A673 (cell line): ENCODE measurements around the gene ZBTB8OS. TPM values are rescaled to one million over a fixed set of nuclear protein-coding genes. Genes with fewer than 3 reads are reported as not detected.
"Not testable (repeated sequence)": the region's sequence is repeated elsewhere in the genome, so short reads cannot be mapped to it uniquely, and the experiment has no call there.

ENCODE experiments used
- Bru-seq: library from RNA; stranded (reverse); fragments of 400-500 nt; gene quantifications from one replicate; lab custom pipeline; 2021; lab: Mats Ljungman, UMichigan
- BruChase-seq, 2 experiments: library from RNA; stranded (reverse); fragments of 400-500 nt; gene quantifications; one replicate each; lab custom pipeline; 2021; lab: Mats Ljungman, UMichigan
- BruUV-seq: library from RNA; stranded (reverse); fragments of 400-500 nt; replicated peaks from 2 replicates; lab custom pipeline; 2021; lab: Mats Ljungman, UMichigan
- CTCF ChIA-PET: fragments of 300-600 bp; sonication (Branson Sonifier 250); formaldehyde crosslinking; loops from one replicate; lab custom pipeline; 2022; ENCODE audit warnings: antibody characterized with exemption; lab: Charles Lee
- POLR2A ChIA-PET: fragments of 300-600 bp; sonication (Branson Sonifier 250); formaldehyde crosslinking; loops from one replicate; lab custom pipeline; 2022; ENCODE audit warnings: antibody characterized with exemption; ENCODE audit not compliant: low non-redundant PET; lab: Charles Lee
- DNase-seq: peaks from one replicate; pipeline ENCODE4 v3.0.0-alpha.2; 2015; ENCODE audit warnings: low spot score
- H3K27ac ChIP-seq: fragments of 200-600 bp; sonication (generic); 2 replicates; pipeline ENCODE4 v1.5.1; 2016; ENCODE audit warnings: mixed run types, low read depth, mild to moderate bottlenecking, mixed read lengths, antibody characterized with exemption, low read length; ENCODE audit not compliant: poor library complexity, severe bottlenecking
- H3K27me3 ChIP-seq: fragments of 200-600 bp; sonication (generic); replicated peaks from 2 replicates; pipeline ENCODE4 v1.6.1; 2017; ENCODE audit warnings: mixed run types, low read depth, mild to moderate bottlenecking, mixed read lengths, antibody characterized with exemption, low read length; ENCODE audit not compliant: insufficient read depth, poor library complexity
- H3K36me3 ChIP-seq: fragments of 200-600 bp; sonication (generic); 2 replicates; pipeline ENCODE4 v1.6.1; 2016; ENCODE audit warnings: mixed run types, mild to moderate bottlenecking, mixed read lengths, antibody characterized with exemption, low read length; ENCODE audit not compliant: insufficient read depth, poor library complexity, severe bottlenecking
- H3K4me1 ChIP-seq: fragments of 200-600 bp; sonication (generic); 2 replicates; pipeline ENCODE4 v1.6.1; 2017; ENCODE audit warnings: mixed run types, mild to moderate bottlenecking, mixed read lengths, antibody characterized with exemption, low read length; ENCODE audit not compliant: insufficient read depth, poor library complexity, severe bottlenecking
- H3K4me3 ChIP-seq: fragments of 200-600 bp; sonication (generic); 2 replicates; pipeline ENCODE4 v1.5.1; 2016; ENCODE audit warnings: low read depth, mixed run types, mild to moderate bottlenecking, mixed read lengths, low read length; ENCODE audit not compliant: poor library complexity, severe bottlenecking
- H3K9me3 ChIP-seq: fragments of 200-600 bp; sonication (generic); 2 replicates; pipeline ENCODE4 v1.6.1; 2016; ENCODE audit warnings: mixed run types, low read depth, mild to moderate bottlenecking, mixed read lengths, antibody characterized with exemption, low read length; ENCODE audit not compliant: poor library complexity, severe bottlenecking
- EZH2 ChIP-seq: fragments of 200-600 bp; sonication (generic); IDR thresholded peaks from 2 replicates; pipeline ENCODE4 v1.6.1; 2017; ENCODE audit warnings: borderline replicate concordance, low read depth, mild to moderate bottlenecking, mixed read lengths, antibody characterized with exemption, low read length; ENCODE audit not compliant: poor library complexity, severe bottlenecking
- intact Hi-C: fragments of 100-400 bp; cut with micrococcal nuclease; formaldehyde crosslinking; loops from one replicate; pipeline ENCODE4 v1.10.0; 2022; ENCODE audit not compliant: unreplicated experiment
- long read RNA-seq: library from polyadenylated mRNA; stranded (forward); transcript quantifications from one replicate; pipeline ENCODE4 v2.0.0, GENCODE V29; 2022
- total RNA-seq: library from RNA; stranded (reverse); gene quantifications from 2 replicates; pipeline ENCODE4 v1.2.3, GENCODE V29; 2021
- TF ChIP-seq, protein P1 (sequence below): fragments of 300-800, 200-600 bp; sonication (generic); conservative IDR thresholded peaks from 2 replicates; pipeline ENCODE4 v1.5.1; 2017; ENCODE audit warnings: low read depth, mild to moderate bottlenecking, antibody characterized with exemption, low read length, moderate library complexity, mixed read lengths

Gene ZBTB8OS
- total RNA-seq (70.6 and 72.1 TPM in 2 replicates), Bru-seq, nascent RNA (percentile 75 among the genes with signal in this experiment), BruChase-seq, experiment 1, labeled RNA remaining after a 2-hour chase (percentile 82 among the genes with signal in this experiment), BruChase-seq, experiment 2, labeled RNA remaining after a 6-hour chase (percentile 84 among the genes with signal in this experiment)
- long read RNA-seq, transcript ZBTB8OS-204 (6 exons, 514 nt), result minor isoform, 9 of 86 reads
- long read RNA-seq, transcript ZBTB8OS-208 (7 exons, 1,601 nt), result major isoform, 15 of 86 reads
- long read RNA-seq, partial matches to known transcripts, result 8 of 86 reads
- long read RNA-seq, other reads (novel, unspliced or antisense), result 47 of 86 reads

DNA sequence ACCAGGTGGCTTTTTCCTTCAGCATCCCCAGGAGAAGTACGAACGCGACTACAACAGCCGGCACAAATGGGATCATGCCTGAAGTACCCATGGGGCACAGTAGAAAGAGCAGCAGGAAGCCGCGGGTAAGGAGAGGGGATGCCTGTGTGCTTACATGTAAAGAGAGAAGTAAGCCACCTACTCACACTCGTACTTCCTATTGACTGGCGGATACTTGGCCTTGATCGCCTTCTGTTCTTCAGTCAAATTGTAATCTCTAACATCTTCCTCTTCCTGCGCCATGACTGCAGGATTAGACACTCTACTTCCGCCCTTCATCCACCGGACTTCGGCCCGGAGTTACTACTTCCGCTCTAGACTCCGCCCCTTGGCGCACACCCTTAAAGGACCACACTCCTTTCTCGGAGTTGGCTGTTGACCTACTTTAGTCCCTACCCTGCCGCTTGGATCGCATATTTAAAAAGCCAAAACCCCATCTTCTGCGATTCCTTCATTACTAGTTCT is at the start of gene ZBTB8OS:
ZBTB8OS (minus strand) TSS at position 303 of the 504 bp plus-strand sequence; CDS start at position 282, 21 bp downstream.
- intact Hi-C loops, result loop anchor here (10.0 kb wide), 1 partner anchor 125 kb away; no protein-coding TSS in a partner anchor
- CTCF ChIA-PET, result interaction anchor here (1.2 kb wide), 1 partner anchor 130 kb away, joined by 20 read pairs; no protein-coding TSS in a partner anchor
- peaks cover 42% of the 10 kb centered on the region for H3K36me3 ChIP-seq

DNA sequence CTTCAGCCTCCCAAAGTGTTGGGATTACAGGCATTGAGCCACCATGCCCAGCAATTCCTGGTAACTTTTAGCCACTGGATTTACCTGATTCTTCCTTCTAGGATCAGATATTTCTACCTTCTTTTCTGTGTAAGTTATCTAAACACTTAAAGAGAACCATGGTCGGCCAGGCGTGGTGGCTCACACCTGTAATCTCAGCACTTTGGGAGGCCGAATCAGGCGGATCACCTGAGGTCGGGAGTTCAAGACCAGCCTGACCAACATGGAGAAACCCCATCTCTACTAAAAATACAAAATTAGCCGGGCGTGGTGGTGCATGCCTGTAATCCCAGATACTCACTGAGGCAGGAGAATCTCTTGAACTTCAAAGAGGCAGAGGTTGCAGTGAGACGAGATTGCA is 46.6 kb upstream of the ZBTB8OS start:
- BruUV-seq, H3K27me3 ChIP-seq, H3K4me1 ChIP-seq, H3K9me3 ChIP-seq, H3K36me3 ChIP-seq, POLR2A ChIA-PET, intact Hi-C loops, DNase-seq, H3K4me3 ChIP-seq, H3K27ac ChIP-seq: not testable (repeated sequence)
- CTCF ChIA-PET, result interaction anchor here (0.7 kb wide), 1 partner anchor 48 kb away, joined by 7 read pairs; no protein-coding TSS in a partner anchor

More for the DNA sequence above, at the start of gene ZBTB8OS:
- no TSS peak for BruUV-seq
- peak; percentile 96 for DNase-seq
- peaks cover 26% of the 10 kb centered on the region for H3K4me1 ChIP-seq
- TF ChIP-seq, protein P1, sequence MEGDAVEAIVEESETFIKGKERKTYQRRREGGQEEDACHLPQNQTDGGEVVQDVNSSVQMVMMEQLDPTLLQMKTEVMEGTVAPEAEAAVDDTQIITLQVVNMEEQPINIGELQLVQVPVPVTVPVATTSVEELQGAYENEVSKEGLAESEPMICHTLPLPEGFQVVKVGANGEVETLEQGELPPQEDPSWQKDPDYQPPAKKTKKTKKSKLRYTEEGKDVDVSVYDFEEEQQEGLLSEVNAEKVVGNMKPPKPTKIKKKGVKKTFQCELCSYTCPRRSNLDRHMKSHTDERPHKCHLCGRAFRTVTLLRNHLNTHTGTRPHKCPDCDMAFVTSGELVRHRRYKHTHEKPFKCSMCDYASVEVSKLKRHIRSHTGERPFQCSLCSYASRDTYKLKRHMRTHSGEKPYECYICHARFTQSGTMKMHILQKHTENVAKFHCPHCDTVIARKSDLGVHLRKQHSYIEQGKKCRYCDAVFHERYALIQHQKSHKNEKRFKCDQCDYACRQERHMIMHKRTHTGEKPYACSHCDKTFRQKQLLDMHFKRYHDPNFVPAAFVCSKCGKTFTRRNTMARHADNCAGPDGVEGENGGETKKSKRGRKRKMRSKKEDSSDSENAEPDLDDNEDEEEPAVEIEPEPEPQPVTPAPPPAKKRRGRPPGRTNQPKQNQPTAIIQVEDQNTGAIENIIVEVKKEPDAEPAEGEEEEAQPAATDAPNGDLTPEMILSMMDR, result no peak
- no peak for TF ChIP-seq EZH2
- no peaks in the 10 kb centered on the region for H3K9me3 ChIP-seq
- H3K27me3 ChIP-seq, result no peaks in the 10 kb centered on the region
- peak within 1 kb of the TSS; percentile 99 for H3K27ac ChIP-seq
- POLR2A ChIA-PET, result no interaction called here
- peak within 1 kb of the TSS; percentile 91 for H3K4me3 ChIP-seq

DNA sequence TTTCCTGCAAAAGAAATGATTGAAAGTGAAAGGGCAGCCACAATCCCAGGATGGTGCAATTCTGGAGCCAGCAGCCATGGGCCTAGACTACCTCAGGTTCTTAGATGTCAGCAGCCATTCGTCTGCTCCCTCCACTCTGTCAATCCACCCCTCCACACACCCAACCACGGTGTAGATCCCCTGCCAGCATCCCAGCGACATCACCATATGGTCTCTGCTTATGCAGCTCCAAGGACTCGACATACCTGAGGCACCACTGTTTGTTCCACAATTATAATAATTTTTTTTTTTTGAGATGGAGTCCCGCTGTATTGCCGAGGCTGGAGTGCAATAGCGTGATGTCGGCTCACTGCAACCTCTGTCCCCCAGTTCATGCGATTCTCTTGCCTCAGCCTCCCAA is 45.7 kb upstream of the ZBTB8OS start:
- no peaks in the 10 kb centered on the region for H3K27me3 ChIP-seq
- H3K9me3 ChIP-seq, result no peaks in the 10 kb centered on the region
- no peaks in the 10 kb centered on the region for H3K36me3 ChIP-seq
- ChIA-PET POLR2A (no interaction called here), CTCF (interaction anchor here (0.6 kb wide), 1 partner anchor 176 kb away, joined by 3 read pairs; no protein-coding TSS in a partner anchor)
- TF ChIP-seq, protein P1, result no peak
- no peak for TF ChIP-seq EZH2
- H3K4me3 ChIP-seq, result no peak overlapping the region
- intact Hi-C loops, result no loop called here
- no TSS peak for BruUV-seq
- H3K27ac ChIP-seq, result no peak overlapping the region
- H3K4me1 ChIP-seq, result no peaks in the 10 kb centered on the region
- DNase-seq, result no peak
